Lung (tissue), 12 donors: Measurements from ENCODE around the gene RGS17. TPM values are rescaled to one million over a fixed set of nuclear protein-coding genes. Genes with fewer than 3 reads are reported as not detected.

Source experiments
- ATAC-seq: fragments of 200-7000 bp; cut with Tn5 transposase; one replicate; pipeline ENCODE4 v1.9.1; 2020; ENCODE audit warnings: moderate number of reproducible peaks; ENCODE audit not compliant: insufficient read depth, low FRiP score
- DNase-seq, 3 donors: peaks; one replicate each; pipeline ENCODE4 v3.0.0-alpha.2; 2013 to 2017
- H3K27ac ChIP-seq, 2 donors: one replicate each; pipeline ENCODE4 v1.5.1; 2013; ENCODE audit warnings: mild to moderate bottlenecking in 2 of 2, moderate library complexity in 2 of 2, control low read depth in 1 of 2, inconsistent platforms in 1 of 2, low read depth in 1 of 2, low read length in 1 of 2
- H3K27me3 ChIP-seq, 3 donors: one replicate each; pipeline ENCODE4 v1.5.1; 2013; ENCODE audit warnings: low read length in 2 of 3; ENCODE audit not compliant: control insufficient read depth in 3 of 3, insufficient read depth in 3 of 3
- H3K36me3 ChIP-seq, 4 donors: one replicate each; pipeline ENCODE4 v1.5.1; 2013; ENCODE audit warnings: low read length in 4 of 4, mild to moderate bottlenecking in 1 of 4, moderate library complexity in 1 of 4; ENCODE audit not compliant: control insufficient read depth in 4 of 4, insufficient read depth in 4 of 4
- H3K4me1 ChIP-seq, 5 donors: one replicate each; pipeline ENCODE4 v1.5.1; 2013; ENCODE audit warnings: low read length in 5 of 5, mild to moderate bottlenecking in 2 of 5, moderate library complexity in 1 of 5; ENCODE audit not compliant: control insufficient read depth in 5 of 5, insufficient read depth in 5 of 5
- H3K4me3 ChIP-seq: one replicate; pipeline ENCODE4 v1.5.1; 2013; ENCODE audit warnings: mild to moderate bottlenecking, control low read depth, moderate library complexity
- H3K9ac ChIP-seq, 2 donors: one replicate each; pipeline ENCODE4 v1.5.1; 2013; ENCODE audit warnings: low read length in 2 of 2, control low read depth in 1 of 2; ENCODE audit not compliant: insufficient read depth in 1 of 2
- H3K9me3 ChIP-seq, 4 donors: one replicate each; pipeline ENCODE4 v1.5.1; 2013; ENCODE audit warnings: low read length in 3 of 4, mild to moderate bottlenecking in 1 of 4, moderate library complexity in 1 of 4; ENCODE audit not compliant: control insufficient read depth in 4 of 4, insufficient read depth in 3 of 4
- WGBS, 2 donors: extraction: QIAGEN DNeasy Blood & Tissue Kit; methylation state at CpG; one replicate each; pipeline ENCODE4 v1.1.7; 2013; 5-methylcytosine and 5-hydroxymethylcytosine counted together
- polyA plus RNA-seq, 2 donors: library from polyadenylated mRNA; stranded (reverse); fragments of 200-250 nt; gene quantifications; one replicate each; pipeline ENCODE4 v1.2.1, GENCODE V29; 2013
- total RNA-seq, 2 donors: library from RNA; depleted of rRNA in 1 of 2; stranded (reverse); fragments of >200 nt in 1 of 2; gene quantifications; one replicate each; pipeline ENCODE4 v1.2.1, GENCODE V29; 2014 to 2021
- TF ChIP-seq, protein P1 (sequence below): IDR thresholded peaks from 2 replicates; pipeline ENCODE4 v1.5.1; 2012; ENCODE audit warnings: mild to moderate bottlenecking; ENCODE audit errors: control extremely low read depth, extremely low read depth
- donor health status: control.
- donor health status: control.
- donor health status: Bipolar disorder and iron deficiency.
- donor health status: healthy.
- donor health status: DM: yes; HTN: yes; CAD: no.

Gene RGS17
- total and polyA plus RNA-seq, 4 donors, result 0.17 to 1.7 (median 0.41) TPM

DNA sequence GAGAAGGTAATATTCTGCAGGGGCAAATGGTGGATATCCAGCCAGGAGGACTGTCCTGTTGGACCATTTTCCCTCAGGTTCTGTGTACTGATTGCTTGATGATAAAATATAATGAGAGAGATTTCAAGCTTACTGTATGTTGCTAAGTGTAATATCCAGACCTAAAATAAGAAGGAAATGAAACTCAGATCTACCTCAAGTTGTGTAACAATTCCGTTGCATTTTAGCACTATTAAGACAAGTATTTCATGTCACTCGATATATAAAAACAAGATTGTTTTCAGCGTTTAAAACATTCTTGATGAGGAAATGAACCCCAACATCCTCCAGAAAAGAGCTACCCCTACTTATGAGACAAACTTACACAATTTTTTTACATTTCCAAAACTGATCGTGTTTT, 57.2 kb downstream of the RGS17 start:
- DNase-seq (no peak), ATAC-seq (no peak)
- no peak overlapping the region for H3K27ac ChIP-seq
- no peaks in the 10 kb centered on the region for H3K9me3 ChIP-seq
- 60 to 70% methylated on average over 4 of the region's 4 CpGs for WGBS, 2 donors
- no peak overlapping the region for H3K9ac ChIP-seq
- no peaks in the 10 kb centered on the region for H3K36me3 ChIP-seq
- H3K4me1 ChIP-seq, result no peaks in the 10 kb centered on the region
- no peak overlapping the region for H3K4me3 ChIP-seq
- no peaks in the 10 kb centered on the region for H3K27me3 ChIP-seq
- TF ChIP-seq, protein P1, sequence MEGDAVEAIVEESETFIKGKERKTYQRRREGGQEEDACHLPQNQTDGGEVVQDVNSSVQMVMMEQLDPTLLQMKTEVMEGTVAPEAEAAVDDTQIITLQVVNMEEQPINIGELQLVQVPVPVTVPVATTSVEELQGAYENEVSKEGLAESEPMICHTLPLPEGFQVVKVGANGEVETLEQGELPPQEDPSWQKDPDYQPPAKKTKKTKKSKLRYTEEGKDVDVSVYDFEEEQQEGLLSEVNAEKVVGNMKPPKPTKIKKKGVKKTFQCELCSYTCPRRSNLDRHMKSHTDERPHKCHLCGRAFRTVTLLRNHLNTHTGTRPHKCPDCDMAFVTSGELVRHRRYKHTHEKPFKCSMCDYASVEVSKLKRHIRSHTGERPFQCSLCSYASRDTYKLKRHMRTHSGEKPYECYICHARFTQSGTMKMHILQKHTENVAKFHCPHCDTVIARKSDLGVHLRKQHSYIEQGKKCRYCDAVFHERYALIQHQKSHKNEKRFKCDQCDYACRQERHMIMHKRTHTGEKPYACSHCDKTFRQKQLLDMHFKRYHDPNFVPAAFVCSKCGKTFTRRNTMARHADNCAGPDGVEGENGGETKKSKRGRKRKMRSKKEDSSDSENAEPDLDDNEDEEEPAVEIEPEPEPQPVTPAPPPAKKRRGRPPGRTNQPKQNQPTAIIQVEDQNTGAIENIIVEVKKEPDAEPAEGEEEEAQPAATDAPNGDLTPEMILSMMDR, result no peak

DNA sequence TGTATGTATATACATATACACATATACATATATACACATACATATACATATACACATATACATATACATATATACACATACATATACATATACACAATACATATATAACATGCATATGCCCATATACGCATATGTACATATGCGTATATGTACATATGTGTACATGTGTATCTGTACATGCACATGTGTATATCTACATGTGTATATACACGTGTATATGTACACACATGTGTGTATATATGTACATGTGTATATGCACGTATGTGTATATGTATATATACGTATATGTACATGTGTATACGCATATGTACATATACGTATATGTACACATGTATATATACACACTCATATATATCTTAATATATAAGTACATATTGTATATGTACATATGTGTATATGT, 60.3 kb downstream of the RGS17 start:
- Histone ChIP-seq H3K27ac (no peak overlapping the region), H3K9ac (no peak overlapping the region), H3K36me3 (no peaks in the 10 kb centered on the region), H3K4me1 (no peaks in the 10 kb centered on the region), H3K4me3 (no peak overlapping the region), H3K9me3 (no peaks in the 10 kb centered on the region), H3K27me3 (no peaks in the 10 kb centered on the region)
- ATAC-seq (no peak), DNase-seq (no peak)
- WGBS, 2 donors, result 91 to 94% methylated on average over 7 of the region's 7 CpGs
- TF ChIP-seq, protein P1, result no peak

DNA sequence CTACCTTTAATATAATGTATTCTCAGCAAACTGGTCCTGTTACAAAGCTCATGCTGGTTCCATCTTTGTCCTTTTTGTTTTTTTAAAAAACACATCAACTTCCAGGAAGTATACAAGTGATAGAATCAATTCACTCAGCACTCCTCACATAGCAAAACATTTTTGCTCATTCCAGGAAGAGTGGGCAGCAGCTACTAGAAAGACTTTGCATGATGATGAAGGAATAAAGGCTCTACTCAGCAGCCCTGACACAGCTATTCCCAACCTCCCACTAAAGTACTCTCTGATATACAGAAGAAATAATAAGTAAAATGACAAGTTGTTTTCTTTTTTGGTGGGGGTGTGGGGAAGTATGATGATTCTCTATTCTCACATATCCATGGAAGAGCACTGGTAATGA, 61.2 kb downstream of the RGS17 start:
- TF ChIP-seq, protein P1, result no peak

DNA sequence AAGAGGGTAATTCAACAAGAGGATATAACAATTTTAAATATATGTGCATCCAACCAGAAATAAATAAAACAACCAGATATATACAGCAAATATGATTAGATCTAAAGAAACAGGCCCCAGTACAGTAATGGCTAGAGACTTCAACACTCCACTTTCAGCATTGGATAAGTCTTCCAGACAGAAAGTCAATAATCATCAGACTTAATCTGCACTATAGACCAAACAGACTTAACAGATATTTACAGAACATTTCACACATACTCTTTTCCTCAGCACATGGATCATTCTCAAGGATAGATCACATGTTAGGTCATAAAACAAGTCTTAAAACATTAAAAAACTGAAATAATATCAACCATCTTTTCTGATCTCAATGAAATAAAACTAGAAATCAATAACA, 65.9 kb downstream of the RGS17 start:
- no peak for DNase-seq
- no peaks in the 10 kb centered on the region for H3K4me1 ChIP-seq
- no peaks in the 10 kb centered on the region for H3K27me3 ChIP-seq
- ATAC-seq, result no peak
- no peak overlapping the region for H3K27ac ChIP-seq
- TF ChIP-seq, protein P1, result no peak
- no peaks in the 10 kb centered on the region for H3K36me3 ChIP-seq
- no peak overlapping the region for H3K9ac ChIP-seq
- H3K4me3 ChIP-seq, result no peak overlapping the region
- peaks cover 0 to 10% (median 4%) of the 10 kb centered on the region in 4 donors for H3K9me3 ChIP-seq

More for the DNA sequence above, 61.2 kb downstream of the RGS17 start:
- ATAC-seq (no peak), DNase-seq (no peak)
- Histone ChIP-seq H3K4me3 (no peak overlapping the region), H3K9me3 (no peaks in the 10 kb centered on the region), H3K4me1 (no peaks in the 10 kb centered on the region), H3K27me3 (no peaks in the 10 kb centered on the region), H3K36me3 (no peaks in the 10 kb centered on the region), H3K9ac (no peak overlapping the region), H3K27ac (no peak overlapping the region)
